ENCODE data around the gene BBLN.

- TF ChIP-seq CTCF (IDR thresholded peaks at IDR 0.05; ENCODE audit: poor library complexity, severe bottlenecking) (no peak), RAD21 (conservative IDR thresholded peaks at IDR 0.05) (no peak), TAF1 (IDR thresholded peaks at IDR 0.05; ENCODE audit: low read depth) (no peak)
These were observed 37.9 kb upstream of the BBLN start for GRCh38 chr9:128121924-128122808.

Data from neural cell (in vitro differentiated cells).